Erythroblast (primary cell): ENCODE results near the gene FOXC1.

Experiments
- GATA1 ChIP-seq: IDR thresholded peaks from 2 replicates; pipeline ENCODE4 v1.6.1; 2011; ENCODE audit warnings: low read depth, mild to moderate bottlenecking, control low read depth, low read length, moderate library complexity
- POLR2A ChIP-seq: IDR thresholded peaks from 2 replicates; pipeline ENCODE4 v1.6.1; 2011; ENCODE audit warnings: mild to moderate bottlenecking, low read length

DNA sequence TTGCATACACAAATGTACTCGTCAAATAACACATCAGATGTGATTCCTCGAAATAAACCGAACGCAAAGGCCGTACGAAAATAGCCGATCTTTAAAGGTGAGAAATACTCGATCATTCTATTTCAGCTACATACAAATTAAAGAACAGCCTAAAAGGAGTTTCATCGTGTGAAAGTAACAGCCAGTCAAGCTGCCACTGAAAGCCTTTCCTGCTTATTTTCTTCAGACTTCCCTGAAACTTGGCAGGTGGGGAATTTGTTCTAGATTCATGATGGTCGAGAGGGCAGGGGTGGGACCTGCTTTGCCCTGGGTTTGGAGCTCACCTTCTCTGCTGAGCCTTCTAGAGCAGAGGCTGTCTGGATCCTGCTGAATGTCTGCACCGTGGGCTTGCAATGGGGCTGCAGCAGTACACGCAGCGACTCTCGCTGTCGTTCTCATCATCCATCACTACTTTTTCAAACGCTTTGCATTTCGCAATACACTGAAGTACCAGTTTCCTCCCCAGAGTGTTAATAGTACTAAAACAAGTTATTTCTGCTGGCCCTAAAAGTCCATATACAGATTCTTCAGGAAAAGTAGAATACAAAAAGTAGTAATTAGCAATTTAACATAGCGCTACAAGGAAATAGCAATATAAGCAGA lies 16.2 kb downstream of the FOXC1 start:
- TF ChIP-seq POLR2A: no peak
- no peak for TF ChIP-seq GATA1
